Activated naive CD4-positive, alpha-beta T cell treated with anti-CD3 and anti-CD28 coated beads, Interleukin-2, amount 50 U/mL, for 24 hours (primary cell): ENCODE measurements around the gene SSU72.

Experiments
- H3K27ac Mint-ChIP-seq: one replicate; pipeline ENCODE4 v1.8.0; 2021; ENCODE audit warnings: mild to moderate bottlenecking, mixed read lengths
- H3K27me3 Mint-ChIP-seq: one replicate; pipeline ENCODE4 v1.8.0; 2021; ENCODE audit warnings: mixed read lengths
- H3K36me3 Mint-ChIP-seq: one replicate; pipeline ENCODE4 v1.8.0; 2021; ENCODE audit warnings: mixed read lengths
- H3K4me1 Mint-ChIP-seq: one replicate; pipeline ENCODE4 v1.8.0; 2021; ENCODE audit warnings: mixed read lengths
- H3K4me3 Mint-ChIP-seq: one replicate; pipeline ENCODE4 v1.8.0; 2021; ENCODE audit warnings: mild to moderate bottlenecking, mixed read lengths
- H3K9me3 Mint-ChIP-seq: one replicate; pipeline ENCODE4 v1.8.0; 2021; ENCODE audit warnings: mixed read lengths

The SSU72 gene

GRCh38 chr1:1574721-1575537 lies at the start of gene SSU72:
Gene SSU72, minus strand, starts transcription at chr1:1574863. Its CDS starts 306 bp downstream, at chr1:1574557.
- peak within 1 kb of the TSS; percentile 100 for H3K27ac Mint-ChIP-seq
- peaks cover 28% of the 10 kb centered on the region for H3K4me1 Mint-ChIP-seq
- peak within 1 kb of the TSS; percentile 99 for H3K4me3 Mint-ChIP-seq
- H3K27me3 Mint-ChIP-seq = no peaks in the 10 kb centered on the region
- no peaks in the 10 kb centered on the region for H3K9me3 Mint-ChIP-seq
- peaks cover 5% of the 10 kb centered on the region for H3K36me3 Mint-ChIP-seq

DNA sequence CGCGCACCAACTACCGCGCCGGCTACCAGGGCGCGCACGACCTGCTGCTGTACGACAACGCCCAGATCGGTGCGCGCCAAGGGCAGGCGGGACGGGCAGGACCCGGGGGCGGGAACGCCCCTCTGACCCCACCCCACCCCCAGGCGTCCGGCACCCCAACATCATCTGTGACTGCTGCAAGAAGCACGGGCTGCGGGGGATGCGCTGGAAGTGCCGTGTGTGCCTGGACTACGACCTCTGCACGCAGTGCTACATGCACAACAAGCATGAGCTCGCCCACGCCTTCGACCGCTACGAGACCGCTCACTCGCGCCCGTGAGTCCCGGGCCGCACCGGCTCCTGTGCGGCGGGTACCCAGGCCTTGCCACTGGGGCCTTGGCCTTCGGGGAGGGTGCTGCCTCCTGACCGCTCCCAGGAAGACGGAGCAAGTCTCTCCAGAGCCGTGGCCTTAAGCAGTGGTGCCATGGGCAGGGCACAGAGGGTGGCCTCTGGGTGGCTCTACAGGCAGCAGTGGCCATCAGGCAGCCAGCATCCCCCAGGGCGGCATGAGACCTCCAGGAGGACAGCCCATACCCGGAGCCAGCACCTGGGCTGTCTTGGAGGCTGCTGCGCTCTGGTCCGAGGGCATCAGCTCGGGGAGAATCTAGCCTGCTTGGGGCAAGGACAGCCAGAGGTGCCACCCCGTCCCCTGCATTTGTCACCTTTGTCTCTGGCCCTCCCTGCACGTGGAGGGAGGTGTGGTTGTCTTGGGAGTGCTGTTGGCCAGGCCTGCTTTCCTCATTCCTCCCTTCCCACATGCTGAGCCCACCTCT lies 49.2 kb upstream of the SSU72 start:
- H3K4me3 Mint-ChIP-seq = no peak overlapping the region
- H3K27me3 Mint-ChIP-seq = no peaks in the 10 kb centered on the region
- no peaks in the 10 kb centered on the region for H3K36me3 Mint-ChIP-seq
- no peaks in the 10 kb centered on the region for H3K9me3 Mint-ChIP-seq
- peaks cover 8% of the 10 kb centered on the region for H3K4me1 Mint-ChIP-seq
- no peak overlapping the region for H3K27ac Mint-ChIP-seq

DNA sequence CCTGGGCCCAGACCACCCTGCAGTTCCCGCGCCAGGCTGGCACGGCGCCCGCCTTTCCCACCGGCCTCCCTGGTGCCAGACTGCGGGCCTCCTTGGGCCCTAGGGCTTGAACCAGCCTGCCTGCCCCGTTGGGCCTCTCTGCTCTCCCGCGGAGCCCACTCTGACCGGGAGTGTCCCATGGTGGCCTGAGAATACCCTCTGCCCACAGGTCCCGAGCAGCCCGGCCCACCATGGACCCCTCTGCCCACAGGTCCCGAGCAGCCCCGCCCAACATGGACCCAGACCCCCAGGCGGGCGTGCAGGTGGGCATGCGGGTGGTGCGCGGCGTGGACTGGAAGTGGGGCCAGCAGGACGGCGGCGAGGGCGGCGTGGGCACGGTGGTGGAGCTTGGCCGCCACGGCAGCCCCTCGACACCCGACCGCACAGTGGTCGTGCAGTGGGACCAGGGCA lies 48.5 kb upstream of the SSU72 start:
- H3K27me3 Mint-ChIP-seq = no peaks in the 10 kb centered on the region
- H3K4me1 Mint-ChIP-seq = peaks cover 8% of the 10 kb centered on the region
- no peaks in the 10 kb centered on the region for H3K36me3 Mint-ChIP-seq
- H3K4me3 Mint-ChIP-seq = no peak overlapping the region
- no peaks in the 10 kb centered on the region for H3K9me3 Mint-ChIP-seq
- H3K27ac Mint-ChIP-seq = no peak overlapping the region

DNA sequence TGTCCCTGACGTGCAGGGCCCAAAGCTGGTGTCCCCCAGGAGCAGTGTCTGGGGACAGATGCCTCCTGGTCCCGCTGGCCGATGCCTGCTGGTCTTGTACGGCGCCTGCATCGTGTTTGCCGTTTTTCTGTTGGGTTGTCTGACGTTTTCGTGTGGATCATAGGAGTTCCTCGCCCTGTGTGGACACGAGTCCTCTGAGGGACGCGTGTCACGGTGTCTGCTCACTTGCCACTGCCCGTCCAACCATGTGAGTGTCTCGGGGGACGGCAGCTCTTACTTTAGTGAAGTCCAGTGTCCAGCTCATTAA lies 48.1 kb upstream of the SSU72 start:
- Mint-ChIP-seq H3K27me3 (no peaks in the 10 kb centered on the region), H3K27ac (no peak overlapping the region), H3K4me1 (peaks cover 8% of the 10 kb centered on the region), H3K4me3 (no peak overlapping the region), H3K9me3 (no peaks in the 10 kb centered on the region), H3K36me3 (no peaks in the 10 kb centered on the region)

DNA sequence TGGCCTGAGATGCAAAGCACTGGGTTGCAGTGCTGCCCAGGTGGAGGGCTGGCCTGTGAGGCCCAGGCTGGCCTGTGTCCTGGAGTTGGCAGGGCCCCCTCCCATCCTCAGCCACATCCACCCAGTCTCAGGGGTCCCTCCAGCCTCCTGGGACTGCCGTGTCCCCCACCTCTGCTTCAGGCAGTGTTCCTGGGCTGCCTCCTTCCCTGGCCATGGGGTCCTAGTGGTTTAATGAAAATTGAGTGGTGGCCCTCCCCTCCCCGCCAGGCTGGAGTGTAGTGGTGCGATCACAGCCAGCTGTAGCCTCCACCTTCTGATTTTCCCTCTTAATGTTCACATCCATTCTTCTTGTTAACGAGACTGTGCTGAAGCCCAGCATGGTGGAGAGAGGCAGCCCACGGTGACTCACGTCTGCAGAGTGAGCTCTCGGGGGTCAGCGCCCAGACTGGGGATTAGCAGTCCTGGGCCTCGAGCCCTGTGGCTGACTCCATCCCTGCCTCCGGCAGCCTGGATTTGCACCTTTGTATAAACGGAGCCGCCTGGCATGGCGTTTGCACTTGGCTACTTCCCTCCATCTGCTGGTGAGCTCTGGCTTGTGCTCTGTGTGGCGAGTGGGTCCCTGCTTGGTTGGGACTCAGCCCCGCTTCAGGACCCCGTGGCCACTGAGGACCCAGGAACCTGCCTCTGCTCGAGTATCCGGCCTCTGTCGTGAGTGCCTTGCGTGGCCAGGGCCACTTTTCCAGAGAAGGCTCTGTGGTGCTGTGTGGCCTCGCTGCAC lies 47.5 kb upstream of the SSU72 start:
- no peak overlapping the region for H3K4me3 Mint-ChIP-seq
- no peak overlapping the region for H3K27ac Mint-ChIP-seq
- H3K9me3 Mint-ChIP-seq = no peaks in the 10 kb centered on the region
- no peaks in the 10 kb centered on the region for H3K36me3 Mint-ChIP-seq
- peaks cover 13% of the 10 kb centered on the region for H3K4me1 Mint-ChIP-seq
- H3K27me3 Mint-ChIP-seq = no peaks in the 10 kb centered on the region

- Mint-ChIP-seq H3K27ac (no peak overlapping the region), H3K4me3 (no peak overlapping the region), H3K9me3 (no peaks in the 10 kb centered on the region), H3K36me3 (no peaks in the 10 kb centered on the region), H3K27me3 (no peaks in the 10 kb centered on the region), H3K4me1 (peaks cover 20% of the 10 kb centered on the region)
Measured at GRCh38 chr1:1621173-1622009, 46.7 kb upstream of the SSU72 start.

GRCh38 chr1:1620433-1621139 lies 45.9 kb upstream of the SSU72 start:
- H3K27me3 Mint-ChIP-seq = no peaks in the 10 kb centered on the region

GRCh38 chr1:1619917-1620361 lies 45.3 kb upstream of the SSU72 start:
- Mint-ChIP-seq H3K27ac (no peak overlapping the region), H3K36me3 (no peaks in the 10 kb centered on the region), H3K9me3 (no peaks in the 10 kb centered on the region), H3K27me3 (no peaks in the 10 kb centered on the region), H3K4me3 (no peak overlapping the region), H3K4me1 (peaks cover 21% of the 10 kb centered on the region)

More at GRCh38 chr1:1620433-1621139, 45.9 kb upstream of the SSU72 start:
- H3K4me1 Mint-ChIP-seq = peaks cover 21% of the 10 kb centered on the region
- no peak overlapping the region for H3K4me3 Mint-ChIP-seq
- no peaks in the 10 kb centered on the region for H3K9me3 Mint-ChIP-seq
- no peak overlapping the region for H3K27ac Mint-ChIP-seq
- H3K36me3 Mint-ChIP-seq = no peaks in the 10 kb centered on the region

- Mint-ChIP-seq H3K9me3 (no peaks in the 10 kb centered on the region), H3K4me1 (peaks cover 33% of the 10 kb centered on the region), H3K4me3 (no peak overlapping the region), H3K27me3 (no peaks in the 10 kb centered on the region), H3K36me3 (no peaks in the 10 kb centered on the region), H3K27ac (no peak overlapping the region)
Measured at GRCh38 chr1:1618396-1619068, 43.9 kb upstream of the SSU72 start.

DNA sequence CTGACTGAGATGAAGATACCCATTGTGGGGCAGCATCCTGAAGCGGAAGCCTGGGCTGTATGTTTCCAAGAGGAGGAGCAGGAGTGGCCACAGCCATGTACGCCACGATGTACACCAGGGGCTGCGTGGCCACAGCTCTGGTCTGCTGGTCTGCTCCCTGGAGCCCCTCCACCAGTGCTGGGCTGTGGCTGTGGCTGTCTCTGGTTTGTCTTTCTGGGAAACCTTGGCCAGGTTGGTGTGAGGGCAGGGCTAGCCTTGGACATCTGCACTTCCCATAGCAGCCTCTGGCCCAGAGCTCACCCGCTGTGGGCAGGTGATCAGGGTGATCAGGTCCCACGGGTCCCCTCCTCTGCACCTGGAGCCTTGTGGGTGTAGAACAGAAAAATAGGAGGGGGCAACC lies 43.3 kb upstream of the SSU72 start:
- peaks cover 35% of the 10 kb centered on the region for H3K4me1 Mint-ChIP-seq
- no peaks in the 10 kb centered on the region for H3K27me3 Mint-ChIP-seq
- peak overlapping the region; percentile 51 for H3K27ac Mint-ChIP-seq
- no peak overlapping the region for H3K4me3 Mint-ChIP-seq
- no peaks in the 10 kb centered on the region for H3K36me3 Mint-ChIP-seq
- no peaks in the 10 kb centered on the region for H3K9me3 Mint-ChIP-seq

DNA sequence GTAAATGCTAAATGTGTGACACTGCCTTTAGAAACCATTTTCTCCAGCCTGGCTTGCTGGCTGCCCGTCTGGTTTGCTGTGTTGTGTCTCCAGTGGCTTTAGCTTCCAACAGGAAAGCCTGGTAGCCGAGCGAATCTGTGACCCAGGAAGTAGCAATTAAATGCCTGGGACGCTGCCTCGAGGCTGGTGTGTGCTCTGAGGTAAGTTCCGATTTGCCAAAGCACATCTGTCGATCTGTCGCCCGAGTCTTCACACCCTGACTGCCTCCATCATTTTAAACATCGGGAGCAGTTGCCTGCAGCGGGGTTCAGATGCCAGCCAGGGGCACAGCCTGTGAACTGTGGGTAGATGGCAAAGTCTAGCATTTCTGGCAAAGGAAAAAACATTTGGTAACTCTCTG lies 42.9 kb upstream of the SSU72 start:
- peaks cover 32% of the 10 kb centered on the region for H3K4me1 Mint-ChIP-seq
- H3K4me3 Mint-ChIP-seq = peak overlapping the region; percentile 89
- no peaks in the 10 kb centered on the region for H3K9me3 Mint-ChIP-seq
- no peaks in the 10 kb centered on the region for H3K36me3 Mint-ChIP-seq
- no peaks in the 10 kb centered on the region for H3K27me3 Mint-ChIP-seq
- H3K27ac Mint-ChIP-seq = peak overlapping the region; percentile 51

DNA sequence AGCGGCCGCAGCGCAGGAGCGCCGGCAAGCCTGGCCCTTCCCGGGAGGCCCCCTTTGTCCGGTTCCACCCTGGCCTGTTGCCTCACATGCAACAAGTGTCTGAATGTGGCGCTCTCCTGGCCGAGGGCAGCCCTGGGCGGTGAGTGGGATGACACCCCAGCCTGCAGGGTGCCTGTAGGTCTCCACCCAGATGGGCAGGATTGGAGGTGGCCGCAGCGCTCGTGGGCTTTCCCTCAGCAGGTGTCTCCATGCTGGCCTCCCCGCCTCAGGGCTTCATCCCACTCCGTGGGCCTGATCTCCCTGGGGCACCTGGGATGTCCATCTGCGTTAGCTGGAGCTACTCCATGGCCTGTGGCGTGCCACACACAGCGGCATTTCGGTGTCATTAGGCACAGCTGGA lies 42.2 kb upstream of the SSU72 start:
- Mint-ChIP-seq H3K36me3 (no peaks in the 10 kb centered on the region), H3K27ac (no peak overlapping the region), H3K4me1 (peaks cover 32% of the 10 kb centered on the region), H3K27me3 (no peaks in the 10 kb centered on the region), H3K9me3 (no peaks in the 10 kb centered on the region), H3K4me3 (peak overlapping the region; percentile 89)

- H3K36me3 Mint-ChIP-seq = no peaks in the 10 kb centered on the region
- H3K9me3 Mint-ChIP-seq = no peaks in the 10 kb centered on the region
- peak overlapping the region; percentile 82 for H3K27ac Mint-ChIP-seq
- no peaks in the 10 kb centered on the region for H3K27me3 Mint-ChIP-seq
- peak overlapping the region; percentile 89 for H3K4me3 Mint-ChIP-seq
- H3K4me1 Mint-ChIP-seq = peaks cover 32% of the 10 kb centered on the region
Measured at GRCh38 chr1:1616045-1616790, 41.6 kb upstream of the SSU72 start.
